Measurements from ENCODE around the gene TH. TPM values are rescaled to one million over a fixed set of nuclear protein-coding genes. Genes with fewer than 3 reads are reported as not detected.

Gene TH
- total RNA-seq, 1 donor from 2014 or later = 2.0 TPM

DNA sequence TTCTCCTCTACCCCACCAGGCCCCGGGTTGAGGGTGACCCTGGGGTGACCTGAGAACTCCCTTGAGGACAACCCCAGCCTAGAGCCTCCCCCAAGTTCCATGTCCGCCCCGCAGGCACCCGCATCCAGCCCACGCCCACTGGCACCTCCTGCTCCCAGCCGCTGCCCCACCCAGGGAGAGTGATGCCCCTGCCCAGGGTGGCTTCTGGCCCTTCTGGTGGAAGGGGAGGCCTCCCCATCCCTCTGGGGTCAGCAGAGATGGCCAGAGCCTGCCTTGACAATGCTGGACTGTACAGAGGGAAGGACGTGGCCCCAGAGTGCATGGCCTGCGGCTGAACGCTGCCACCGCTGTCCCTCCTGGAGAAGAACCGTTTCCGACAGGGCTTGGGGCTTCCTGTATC is 1.1 kb upstream of the TH start:
- Mint-ChIP-seq H3K9me3 (no peaks in the 10 kb centered on the region), H3K27me3 (ENCODE audit: insufficient read depth, low read depth) (peaks cover 11% of the 10 kb centered on the region), H3K36me3 (no peaks in the 10 kb centered on the region), H3K27ac (no peak overlapping the region), H3K4me3 (no peak overlapping the region), H3K4me1 (peaks cover 13% of the 10 kb centered on the region)
- Histone ChIP-seq H3F3A (ENCODE audit: low read depth) (no peaks in the 10 kb centered on the region), H3K36me3 (no peaks in the 10 kb centered on the region), H3K9ac (no peak overlapping the region), H3K4me1 (peaks cover 25% of the 10 kb centered on the region), H2AFZ (replicated peaks) (no peak overlapping the region), H4K20me1 (ENCODE audit: low read depth) (no peaks in the 10 kb centered on the region), H3K27ac (no peak overlapping the region), H3K9me3 (ENCODE audit: low read depth) (no peaks in the 10 kb centered on the region), H3K4me3 (no peak overlapping the region), H3K27me3 (no peaks in the 10 kb centered on the region), H3K79me2 (ENCODE audit: low read depth) (no peaks in the 10 kb centered on the region), H3K4me2 (no peak overlapping the region)
- no peak for DNase-seq (ENCODE audit: low spot score)
- TF ChIP-seq EZH2 (IDR thresholded peaks at IDR 0.05) (no peak), EZH2phosphoT487 (IDR thresholded peaks at IDR 0.05) (no peak)
- TF ChIP-seq, protein P1, sequence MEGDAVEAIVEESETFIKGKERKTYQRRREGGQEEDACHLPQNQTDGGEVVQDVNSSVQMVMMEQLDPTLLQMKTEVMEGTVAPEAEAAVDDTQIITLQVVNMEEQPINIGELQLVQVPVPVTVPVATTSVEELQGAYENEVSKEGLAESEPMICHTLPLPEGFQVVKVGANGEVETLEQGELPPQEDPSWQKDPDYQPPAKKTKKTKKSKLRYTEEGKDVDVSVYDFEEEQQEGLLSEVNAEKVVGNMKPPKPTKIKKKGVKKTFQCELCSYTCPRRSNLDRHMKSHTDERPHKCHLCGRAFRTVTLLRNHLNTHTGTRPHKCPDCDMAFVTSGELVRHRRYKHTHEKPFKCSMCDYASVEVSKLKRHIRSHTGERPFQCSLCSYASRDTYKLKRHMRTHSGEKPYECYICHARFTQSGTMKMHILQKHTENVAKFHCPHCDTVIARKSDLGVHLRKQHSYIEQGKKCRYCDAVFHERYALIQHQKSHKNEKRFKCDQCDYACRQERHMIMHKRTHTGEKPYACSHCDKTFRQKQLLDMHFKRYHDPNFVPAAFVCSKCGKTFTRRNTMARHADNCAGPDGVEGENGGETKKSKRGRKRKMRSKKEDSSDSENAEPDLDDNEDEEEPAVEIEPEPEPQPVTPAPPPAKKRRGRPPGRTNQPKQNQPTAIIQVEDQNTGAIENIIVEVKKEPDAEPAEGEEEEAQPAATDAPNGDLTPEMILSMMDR (IDR thresholded peaks at IDR 0.05) = no peak

DNA sequence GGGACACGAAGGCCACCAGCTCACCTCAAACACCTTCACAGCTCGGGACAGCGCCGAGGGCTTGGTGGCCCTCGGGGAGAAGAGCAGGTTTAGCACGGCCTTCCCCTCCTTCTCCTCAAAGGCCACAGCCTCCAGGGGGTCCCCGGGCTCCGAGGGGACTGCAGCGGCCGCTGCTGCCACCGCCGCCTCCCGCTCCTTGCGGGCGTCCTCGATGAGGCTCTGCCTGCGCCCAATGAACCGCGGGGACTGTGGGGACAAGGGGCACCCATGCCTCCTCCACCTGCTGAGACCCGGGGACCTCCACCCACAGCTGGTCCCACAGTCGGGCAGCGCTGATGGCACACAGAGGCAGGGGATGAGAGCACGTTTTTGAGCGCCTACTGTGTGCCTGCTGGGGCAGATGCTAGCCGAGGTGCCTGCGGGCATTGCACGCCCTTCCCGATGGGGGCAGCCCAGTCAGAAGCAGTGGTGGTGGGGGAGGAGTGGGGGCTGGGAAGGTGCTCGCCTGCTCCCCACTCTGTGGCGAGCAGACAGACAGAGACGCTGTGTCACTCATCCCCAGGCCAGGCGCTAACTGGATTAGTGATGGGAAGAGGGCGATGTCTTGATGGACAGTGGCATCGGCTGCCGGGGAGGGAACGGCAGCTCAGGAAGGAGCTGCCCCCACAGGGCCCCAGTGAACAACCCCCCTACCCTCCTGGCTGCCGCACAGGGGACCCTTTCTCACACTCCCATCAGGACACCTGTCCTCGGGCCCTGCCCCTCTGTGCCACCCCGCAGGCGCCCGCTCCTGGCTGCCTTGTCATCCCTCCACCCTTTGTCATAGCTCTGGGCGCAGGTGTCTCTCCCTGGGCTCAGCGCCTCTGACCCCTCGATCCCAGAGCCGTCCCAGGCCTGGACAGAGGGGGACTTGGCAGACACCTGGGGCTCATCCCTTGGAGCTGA is 1.7 kb downstream of the TH start:
- no peak for DNase-seq (ENCODE audit: low spot score)
- H3K27me3 ChIP-seq = peaks cover 15% of the 10 kb centered on the region
- H3K4me1 ChIP-seq = peaks cover 32% of the 10 kb centered on the region
- no peaks in the 10 kb centered on the region for H3K9me3 Mint-ChIP-seq
- no peak overlapping the region for H2AFZ ChIP-seq (replicated peaks)
- peaks cover 6% of the 10 kb centered on the region for H3K27me3 Mint-ChIP-seq (ENCODE audit: insufficient read depth, low read depth)
- peaks cover 13% of the 10 kb centered on the region for H3K4me1 Mint-ChIP-seq
- H3K9ac ChIP-seq = no peak overlapping the region
- H3K4me3 ChIP-seq = no peak overlapping the region
- no peaks in the 10 kb centered on the region for H3K36me3 Mint-ChIP-seq
- no peak overlapping the region for H3K4me3 Mint-ChIP-seq
- no peaks in the 10 kb centered on the region for H3F3A ChIP-seq (ENCODE audit: low read depth)
- no peak overlapping the region for H3K4me2 ChIP-seq
- H3K27ac Mint-ChIP-seq = no peak overlapping the region
- H3K9me3 ChIP-seq (ENCODE audit: low read depth) = no peaks in the 10 kb centered on the region
- no peaks in the 10 kb centered on the region for H3K36me3 ChIP-seq
- H3K79me2 ChIP-seq (ENCODE audit: low read depth) = no peaks in the 10 kb centered on the region
- TF ChIP-seq EZH2phosphoT487 (IDR thresholded peaks at IDR 0.05) (no peak), EZH2 (IDR thresholded peaks at IDR 0.05) (no peak)
- TF ChIP-seq, protein P1 (IDR thresholded peaks at IDR 0.05) = no peak
- H4K20me1 ChIP-seq (ENCODE audit: low read depth) = no peaks in the 10 kb centered on the region
- no peak overlapping the region for H3K27ac ChIP-seq

DNA sequence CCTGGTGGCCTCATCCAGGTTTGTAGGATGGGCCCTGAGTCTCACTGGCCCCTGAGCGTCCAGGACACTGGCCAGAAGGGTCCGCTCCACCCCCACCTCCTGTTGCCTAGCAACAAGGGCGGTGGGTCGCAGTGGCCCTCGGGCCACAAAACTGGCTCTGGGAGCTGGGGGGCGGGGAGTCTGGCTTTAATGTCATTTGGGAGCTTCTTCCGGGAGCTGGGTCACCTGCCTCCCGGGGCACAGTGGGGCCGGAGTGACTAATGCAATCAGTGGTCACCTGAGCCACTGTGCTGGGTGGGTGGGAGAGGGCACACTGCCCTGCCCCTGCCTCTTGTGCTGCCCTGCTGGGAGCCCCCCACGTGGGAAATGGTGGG is 2.6 kb downstream of the TH start:
- Mint-ChIP-seq H3K27me3 (ENCODE audit: insufficient read depth, low read depth) (peaks cover 6% of the 10 kb centered on the region), H3K9me3 (no peaks in the 10 kb centered on the region), H3K4me3 (no peak overlapping the region), H3K36me3 (no peaks in the 10 kb centered on the region), H3K4me1 (peaks cover 13% of the 10 kb centered on the region), H3K27ac (no peak overlapping the region)
- Histone ChIP-seq H3K9ac (no peak overlapping the region), H3K36me3 (no peaks in the 10 kb centered on the region), H2AFZ (replicated peaks) (no peak overlapping the region), H3K79me2 (ENCODE audit: low read depth) (no peaks in the 10 kb centered on the region), H3K4me2 (no peak overlapping the region), H4K20me1 (ENCODE audit: low read depth) (no peaks in the 10 kb centered on the region), H3K4me1 (peaks cover 32% of the 10 kb centered on the region), H3K27me3 (peaks cover 15% of the 10 kb centered on the region), H3K4me3 (no peak overlapping the region), H3K9me3 (ENCODE audit: low read depth) (no peaks in the 10 kb centered on the region), H3F3A (ENCODE audit: low read depth) (no peaks in the 10 kb centered on the region), H3K27ac (no peak overlapping the region)
- no peak for DNase-seq (ENCODE audit: low spot score)
- TF ChIP-seq EZH2 (IDR thresholded peaks at IDR 0.05) (no peak), EZH2phosphoT487 (IDR thresholded peaks at IDR 0.05) (no peak)
- TF ChIP-seq, protein P1 (IDR thresholded peaks at IDR 0.05) = no peak

Measured in neural progenitor cell (in vitro differentiated cells).